ENCODE measurements around the gene COMMD3.

Gene COMMD3

GRCh38 chr10:22341190-22341925 lies 25.2 kb downstream of the COMMD3 start:
- in situ Hi-C loops (cut with HindIII; ENCODE audit: low sequenced_read_pairs): no loop called here
- TF ChIP-seq CTCF (IDR thresholded peaks at IDR 0.05; ENCODE audit: low read depth, low read length): no peak
- peak overlapping the region; percentile 67 for H3K4me3 ChIP-seq (ENCODE audit: low read depth, low read length)
- no peak for DNase-seq (ENCODE audit: low read depth, low spot score)

DNA sequence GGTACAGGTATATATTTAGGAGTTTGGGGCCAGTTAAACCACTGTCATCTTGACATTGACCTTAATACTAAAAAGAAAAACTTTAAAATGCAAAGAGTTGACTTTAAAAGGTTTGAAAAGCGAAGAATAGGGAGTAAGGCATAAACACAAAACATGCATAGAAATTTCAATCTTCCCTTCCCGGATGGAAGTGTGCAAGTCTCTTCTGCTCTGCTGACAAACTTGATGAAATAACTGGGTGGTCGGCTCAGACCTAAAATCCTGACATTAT lies 25.7 kb downstream of the COMMD3 start:
- in situ Hi-C loops (cut with HindIII; ENCODE audit: low sequenced_read_pairs): no loop called here
- no peak for TF ChIP-seq CTCF (IDR thresholded peaks at IDR 0.05; ENCODE audit: low read depth, low read length)
- no peak for DNase-seq (ENCODE audit: low read depth, low spot score)
- H3K4me3 ChIP-seq (ENCODE audit: low read depth, low read length): no peak overlapping the region

GRCh38 chr10:22342421-22342820 lies 26.2 kb downstream of the COMMD3 start:
- no peak for TF ChIP-seq CTCF (IDR thresholded peaks at IDR 0.05; ENCODE audit: low read depth, low read length)
- no peak overlapping the region for H3K4me3 ChIP-seq (ENCODE audit: low read depth, low read length)
- in situ Hi-C loops (cut with HindIII; ENCODE audit: low sequenced_read_pairs): no loop called here
- no peak for DNase-seq (ENCODE audit: low read depth, low spot score)

DNA sequence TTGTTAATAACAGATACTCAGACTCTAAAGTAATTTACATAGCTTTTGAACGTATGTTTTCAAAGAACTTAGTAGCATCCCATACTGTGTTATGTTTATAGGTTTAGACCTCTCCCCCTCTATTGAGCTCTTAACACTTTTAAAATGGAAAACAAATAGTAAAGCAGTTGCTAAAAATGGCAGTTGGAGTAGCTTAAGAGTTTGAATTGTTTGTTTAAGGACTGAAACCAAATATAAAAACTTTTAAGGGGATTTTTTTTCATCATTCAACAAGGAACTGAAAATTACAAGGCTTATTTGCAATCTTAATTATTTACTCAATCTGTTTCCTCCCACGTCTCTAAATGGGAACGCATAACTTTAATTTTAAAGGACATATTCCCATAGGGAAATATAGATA lies 27.5 kb downstream of the COMMD3 start:
- in situ Hi-C loops (cut with HindIII; ENCODE audit: low sequenced_read_pairs): no loop called here
- no peak for DNase-seq (ENCODE audit: low read depth, low spot score)
- no peak for TF ChIP-seq CTCF (IDR thresholded peaks at IDR 0.05; ENCODE audit: low read depth, low read length)
- no peak overlapping the region for H3K4me3 ChIP-seq (ENCODE audit: low read depth, low read length)

DNA sequence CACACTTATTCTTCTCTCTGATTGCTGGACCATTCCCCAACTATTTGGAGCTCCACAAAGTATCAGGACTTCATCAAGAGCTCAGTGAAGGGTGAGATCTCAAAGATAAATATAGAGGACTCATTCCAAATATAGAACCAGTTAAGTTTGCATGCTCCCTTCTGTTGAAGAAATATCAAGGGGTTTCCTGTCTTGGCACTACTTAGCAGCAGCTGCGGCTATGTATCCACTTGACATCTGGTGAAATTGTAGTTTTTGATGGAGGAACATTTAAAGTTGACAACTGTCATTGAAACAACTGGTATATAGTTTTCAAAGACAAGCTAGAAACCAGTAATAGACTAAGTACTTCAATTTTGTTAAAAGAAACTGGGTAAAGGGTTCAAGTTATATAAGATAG lies 28.1 kb downstream of the COMMD3 start:
- in situ Hi-C loops (cut with HindIII; ENCODE audit: low sequenced_read_pairs): no loop called here
- no peak overlapping the region for H3K4me3 ChIP-seq (ENCODE audit: low read depth, low read length)
- TF ChIP-seq CTCF (IDR thresholded peaks at IDR 0.05; ENCODE audit: low read depth, low read length): no peak
- no peak for DNase-seq (ENCODE audit: low read depth, low spot score)

DNA sequence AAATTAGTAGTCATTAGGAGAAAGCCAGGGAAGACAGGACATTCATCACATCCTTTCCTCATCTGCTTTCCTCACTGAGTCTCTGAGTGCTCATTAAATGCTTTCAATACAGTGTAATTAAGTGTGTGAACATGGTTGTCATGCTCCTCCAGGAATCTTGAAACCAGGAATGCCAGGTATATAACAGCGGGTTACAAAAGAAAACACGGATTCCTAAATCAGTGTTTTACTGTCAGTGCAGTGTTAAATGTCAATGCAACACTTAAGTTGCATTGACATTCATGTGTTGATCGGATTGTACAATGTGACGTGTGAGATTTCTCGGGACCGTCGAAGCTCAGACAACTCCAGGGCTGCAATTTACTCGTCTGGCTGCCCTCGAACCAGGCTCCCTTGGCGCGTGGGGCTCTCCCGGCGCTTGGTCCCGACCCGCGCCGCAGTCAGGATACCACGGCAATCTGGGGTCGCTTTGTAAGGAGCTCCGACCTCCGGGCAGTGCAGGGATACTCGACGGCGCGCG lies 28.7 kb downstream of the COMMD3 start:
- no peak overlapping the region for H3K4me3 ChIP-seq (ENCODE audit: low read depth, low read length)
- in situ Hi-C loops (cut with HindIII; ENCODE audit: low sequenced_read_pairs): no loop called here
- no peak for DNase-seq (ENCODE audit: low read depth, low spot score)
- TF ChIP-seq CTCF (IDR thresholded peaks at IDR 0.05; ENCODE audit: low read depth, low read length): no peak

All from astrocyte of the spinal cord (primary cell).